KOPT-K1 (cell line): ENCODE data around the gene PCDHA12.

Source experiments
- H3K27ac ChIP-seq: fragments of 200-600 bp; sonication (generic); 2 replicates; pipeline ENCODE4 v1.5.1; 2016; ENCODE audit warnings: antibody characterized with exemption, mild to moderate bottlenecking, low read depth, low read length; ENCODE audit not compliant: poor library complexity, severe bottlenecking
- H3K36me3 ChIP-seq: fragments of 200-600 bp; sonication (generic); 2 replicates; pipeline ENCODE4 v1.5.1; 2017; ENCODE audit warnings: antibody characterized with exemption, mild to moderate bottlenecking, low read length, moderate library complexity; ENCODE audit not compliant: insufficient read depth
- H3K9me3 ChIP-seq: fragments of 200-600 bp; sonication (generic); 2 replicates; pipeline ENCODE4 v1.5.1; 2017; ENCODE audit warnings: antibody characterized with exemption, low read length, mild to moderate bottlenecking; ENCODE audit not compliant: insufficient read depth, poor library complexity, severe bottlenecking

The PCDHA12 gene

DNA sequence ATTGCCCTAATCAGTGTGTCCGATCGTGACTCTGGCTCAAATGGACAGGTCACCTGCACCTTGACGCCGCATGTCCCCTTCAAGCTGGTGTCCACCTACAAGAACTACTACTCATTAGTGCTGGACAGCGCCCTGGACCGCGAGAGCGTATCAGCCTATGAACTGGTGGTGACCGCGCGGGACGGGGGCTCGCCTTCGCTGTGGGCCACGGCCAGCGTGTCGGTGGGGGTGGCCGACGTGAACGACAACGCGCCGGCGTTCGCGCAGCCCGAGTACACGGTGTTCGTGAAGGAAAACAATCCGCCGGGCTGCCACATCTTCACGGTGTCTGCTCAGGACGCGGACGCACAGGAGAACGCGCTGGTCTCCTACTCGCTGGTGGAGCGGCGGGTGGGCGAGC lies 8.3 kb downstream of the PCDHA12 start:
- H3K36me3 ChIP-seq: no peaks in the 10 kb centered on the region
- no peaks in the 10 kb centered on the region for H3K9me3 ChIP-seq
- no peak overlapping the region for H3K27ac ChIP-seq

DNA sequence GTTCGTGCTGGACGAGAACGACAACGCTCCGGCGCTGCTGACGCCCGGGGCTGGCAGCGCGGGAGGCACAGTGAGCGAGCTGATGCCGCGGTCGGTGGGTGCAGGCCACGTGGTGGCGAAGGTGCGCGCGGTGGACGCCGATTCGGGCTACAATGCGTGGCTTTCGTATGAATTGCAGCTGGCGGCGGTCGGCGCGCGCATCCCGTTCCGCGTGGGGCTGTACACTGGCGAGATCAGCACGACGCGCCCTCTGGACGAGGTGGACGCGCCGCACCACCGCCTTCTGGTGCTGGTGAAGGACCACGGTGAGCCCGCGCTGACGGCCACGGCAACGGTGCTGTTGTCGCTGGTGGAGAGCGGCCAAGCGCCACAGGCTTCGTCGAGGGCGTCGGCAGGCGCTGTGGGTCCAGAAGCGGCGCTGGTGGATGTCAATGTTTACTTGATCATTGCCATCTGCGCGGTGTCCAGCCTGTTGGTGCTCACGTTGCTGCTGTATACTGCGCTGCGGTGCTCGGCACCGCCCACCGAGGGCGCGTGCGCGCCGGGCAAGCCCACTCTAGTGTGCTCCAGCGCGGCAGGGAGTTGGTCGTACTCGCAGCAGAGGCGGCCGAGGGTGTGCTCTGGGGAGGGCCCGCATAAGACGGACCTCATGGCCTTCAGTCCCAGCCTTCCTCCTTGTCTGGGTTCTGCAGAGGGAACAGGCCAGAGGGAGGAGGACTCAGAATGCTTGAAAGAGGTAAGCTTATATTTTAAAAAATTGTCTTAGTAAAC lies 9.0 kb downstream of the PCDHA12 start:
- no peaks in the 10 kb centered on the region for H3K9me3 ChIP-seq
- H3K36me3 ChIP-seq: no peaks in the 10 kb centered on the region
- H3K27ac ChIP-seq: no peak overlapping the region

DNA sequence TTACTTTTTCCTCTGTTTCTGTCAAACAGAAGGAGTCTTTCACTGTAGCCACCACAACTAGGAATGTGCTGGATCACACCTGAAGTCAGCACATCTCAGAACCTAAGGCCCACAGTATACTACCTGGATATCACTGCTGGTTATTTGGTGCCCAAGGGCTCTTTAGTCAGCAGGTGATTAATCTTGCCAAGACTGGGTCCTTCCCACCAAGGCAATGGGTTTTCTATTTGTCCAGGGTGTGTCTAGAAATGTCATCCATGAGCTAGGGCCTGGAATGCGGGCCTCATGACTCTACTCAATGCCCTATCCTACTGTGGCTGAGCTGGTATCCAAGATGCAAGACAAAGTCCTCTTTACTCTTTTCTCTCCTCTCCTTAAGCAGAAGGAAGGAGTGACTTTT lies 41.2 kb downstream of the PCDHA12 start:
- H3K27ac ChIP-seq: no peak overlapping the region

DNA sequence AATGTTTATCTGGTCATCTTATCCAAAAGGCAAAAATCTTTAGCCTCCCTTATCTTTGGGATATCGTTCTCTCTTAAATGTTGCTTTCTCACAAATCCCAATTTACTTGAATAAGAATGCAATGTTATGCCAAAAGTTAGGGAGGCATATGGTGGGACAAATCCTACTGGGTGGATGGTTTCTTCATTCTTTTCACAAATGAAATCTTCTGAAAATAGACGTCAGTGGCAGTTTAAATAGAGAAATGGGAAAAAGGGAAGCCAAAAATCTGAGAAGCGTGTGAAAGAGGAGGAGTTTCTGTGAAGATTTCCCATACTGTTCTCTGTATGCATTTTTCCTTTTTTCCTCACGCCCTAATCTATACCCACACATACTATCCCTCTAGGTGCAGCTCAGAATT lies 48.5 kb downstream of the PCDHA12 start:
- Histone ChIP-seq H3K9me3 (no peaks in the 10 kb centered on the region), H3K36me3 (no peaks in the 10 kb centered on the region), H3K27ac (no peak overlapping the region)

More for the DNA sequence above, 41.2 kb downstream of the PCDHA12 start:
- H3K36me3 ChIP-seq: no peaks in the 10 kb centered on the region
- H3K9me3 ChIP-seq: no peaks in the 10 kb centered on the region

DNA sequence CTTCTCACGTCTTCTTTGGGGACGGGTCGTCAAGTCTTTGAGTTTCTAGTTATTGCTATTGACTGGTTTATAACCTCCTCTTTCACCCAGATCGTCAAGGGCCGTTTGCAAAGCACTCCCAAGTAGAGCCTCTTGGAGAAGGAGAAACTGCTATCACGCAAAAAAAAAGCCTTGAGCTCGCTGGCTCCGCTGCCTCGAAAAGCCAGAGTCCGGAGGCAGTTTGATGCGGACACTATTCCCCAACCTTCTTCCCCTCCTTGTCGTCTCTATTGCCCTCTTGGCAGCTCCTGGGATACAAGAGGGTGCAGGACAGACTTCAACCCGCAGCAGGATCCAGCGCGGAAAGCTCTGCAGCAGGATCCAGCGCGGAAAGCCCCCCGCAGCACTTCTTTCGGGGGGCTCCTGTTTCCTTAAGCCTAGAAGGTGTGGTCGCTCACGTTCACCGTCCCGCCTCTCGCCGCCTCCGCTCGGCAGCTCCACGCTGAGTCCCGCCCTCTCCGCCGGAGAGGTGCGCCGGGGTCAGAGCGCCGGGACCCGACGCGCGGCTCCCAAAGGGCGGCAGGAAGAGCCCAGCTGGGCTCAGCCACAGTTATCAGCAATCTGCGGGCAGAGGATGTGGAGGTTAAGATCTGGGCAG lies 50.8 kb downstream of the PCDHA12 start, which contains the start of gene PCDHAC1:
Gene PCDHAC1, plus strand, starts transcription at position 494 of the 637 bp plus-strand sequence. CDS start 594 bp downstream, outside the sequence.
- Histone ChIP-seq H3K36me3 (no peaks in the 10 kb centered on the region), H3K9me3 (no peaks in the 10 kb centered on the region), H3K27ac (no peak within 1 kb of the TSS)

DNA sequence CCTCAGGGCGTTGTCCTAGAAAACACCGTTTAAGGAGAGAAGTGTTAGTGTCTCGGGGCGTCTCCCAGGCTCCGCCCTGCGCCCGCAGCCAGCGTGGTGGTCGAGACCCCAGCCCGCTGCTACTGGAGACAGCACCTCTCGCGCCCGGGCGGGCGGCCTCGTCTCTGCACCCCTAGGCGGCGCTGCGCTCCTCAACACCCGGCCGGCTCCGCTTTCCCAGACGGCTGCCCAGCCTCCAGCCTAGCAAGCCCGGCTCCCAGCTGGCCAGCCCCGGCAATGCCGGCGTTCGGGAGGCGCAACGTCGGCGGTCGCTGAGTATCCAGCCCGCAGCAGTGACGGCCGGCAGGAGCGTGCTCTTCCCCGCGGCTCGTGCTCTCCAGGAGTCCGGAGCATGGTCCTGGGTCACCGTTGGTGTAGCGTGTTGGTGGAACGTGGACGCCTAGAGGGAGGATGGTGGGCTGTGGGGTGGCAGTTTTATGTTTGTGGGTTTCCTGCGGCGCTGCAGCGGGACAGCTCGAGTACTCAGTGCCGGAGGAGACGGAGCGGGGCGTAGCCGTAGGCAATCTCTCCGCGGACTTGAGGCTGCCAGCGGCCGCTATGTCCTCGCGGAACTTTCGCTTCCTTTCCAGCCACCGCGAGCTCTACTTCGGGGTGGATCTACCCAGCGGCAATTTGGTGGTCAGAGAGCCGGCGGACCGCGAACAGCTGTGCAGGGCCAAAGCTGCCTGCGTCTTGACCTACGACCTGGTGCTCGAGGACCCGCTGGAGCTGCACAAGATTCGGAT lies 51.5 kb downstream of the PCDHA12 start:
- Histone ChIP-seq H3K27ac (no peak overlapping the region), H3K9me3 (no peaks in the 10 kb centered on the region), H3K36me3 (no peaks in the 10 kb centered on the region)

DNA sequence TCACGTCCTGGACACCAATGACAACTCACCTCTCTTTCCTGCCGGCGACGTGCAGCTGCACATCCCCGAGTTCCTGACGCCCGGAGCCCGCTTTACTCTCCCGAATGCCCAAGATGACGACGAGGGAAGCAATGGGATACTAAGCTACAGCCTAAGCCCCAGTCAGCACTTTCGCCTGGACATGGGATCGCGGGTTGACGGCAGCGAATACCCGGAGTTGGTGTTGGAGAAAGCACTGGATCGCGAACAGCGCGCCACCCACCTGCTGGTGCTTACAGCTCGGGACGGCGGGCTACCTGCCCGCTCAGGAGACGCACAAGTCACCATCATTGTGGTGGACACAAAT lies 52.1 kb downstream of the PCDHA12 start:
- no peaks in the 10 kb centered on the region for H3K9me3 ChIP-seq
- no peaks in the 10 kb centered on the region for H3K36me3 ChIP-seq
- no peak overlapping the region for H3K27ac ChIP-seq
